Mucosa of gallbladder (tissue), 1 donor: ENCODE data around the gene DHRSX. TPM values are rescaled to one million over a fixed set of nuclear protein-coding genes. Genes with fewer than 3 reads are reported as not detected.
"Not testable (repeated sequence)": the region's sequence is repeated elsewhere in the genome, so short reads cannot be mapped to it uniquely, and the experiment has no call there.

Source experiments
- DNase-seq: peaks from one replicate; pipeline ENCODE4 v3.0.0-alpha.2; 2020; ENCODE audit warnings: low spot score
- total RNA-seq: library from RNA; stranded (reverse); gene quantifications from one replicate; pipeline ENCODE4 v1.2.1, GENCODE V29; 2021
- donor health status: DM: no; HTN: no; CAD: no.

DHRSX gene
- total RNA-seq, 1 donor from 2014 or later, result 61.4 TPM

GRCh38 chrX:2351999-2352995 is 148.5 kb downstream of the DHRSX start:
- DNase-seq, result no peak

GRCh38 chrX:2351321-2351720 is 149.5 kb downstream of the DHRSX start:
- DNase-seq, result no peak

GRCh38 chrX:2350703-2351102 is 150.1 kb downstream of the DHRSX start:
- not testable (repeated sequence) for DNase-seq

GRCh38 chrX:2350036-2350435 is 150.7 kb downstream of the DHRSX start:
- DNase-seq, result not testable (repeated sequence)

GRCh38 chrX:2348211-2348610 is 152.6 kb downstream of the DHRSX start:
- no peak for DNase-seq

- DNase-seq, result no peak
Measured at GRCh38 chrX:2346158-2346557, 154.6 kb downstream of the DHRSX start.

GRCh38 chrX:2345562-2345961 is 155.2 kb downstream of the DHRSX start:
- DNase-seq, result no peak

- DNase-seq, result no peak
Measured at GRCh38 chrX:2343413-2343812, 157.4 kb downstream of the DHRSX start.

- no peak for DNase-seq
Measured at GRCh38 chrX:2342874-2343273, 157.9 kb downstream of the DHRSX start.

GRCh38 chrX:2342281-2342688 is 158.5 kb downstream of the DHRSX start:
- DNase-seq, result no peak

GRCh38 chrX:2340991-2341390 is 159.8 kb downstream of the DHRSX start:
- no peak for DNase-seq

- DNase-seq, result no peak
Measured at GRCh38 chrX:2336181-2336580, 164.6 kb downstream of the DHRSX start.

- no peak for DNase-seq
Measured at GRCh38 chrX:2334237-2334636, 166.5 kb downstream of the DHRSX start.

GRCh38 chrX:2332252-2332651 is 168.5 kb downstream of the DHRSX start:
- no peak for DNase-seq

- DNase-seq, result no peak
Measured at GRCh38 chrX:2330910-2331309, 169.9 kb downstream of the DHRSX start.

- DNase-seq, result no peak
Measured at GRCh38 chrX:2330487-2330886, 170.3 kb downstream of the DHRSX start.

GRCh38 chrX:2327423-2327822 is 173.4 kb downstream of the DHRSX start:
- DNase-seq, result no peak

- peak; percentile 84 for DNase-seq
Measured at GRCh38 chrX:2325076-2325784, 175.5 kb downstream of the DHRSX start.

GRCh38 chrX:2324151-2324550 is 176.6 kb downstream of the DHRSX start:
- DNase-seq, result no peak

- DNase-seq, result no peak
Measured at GRCh38 chrX:2321411-2321810, 179.4 kb downstream of the DHRSX start.

- peak; percentile 30 for DNase-seq
Measured at GRCh38 chrX:2320580-2321327, 180.0 kb downstream of the DHRSX start.

GRCh38 chrX:2320089-2320488 is 180.7 kb downstream of the DHRSX start:
- no peak for DNase-seq
